K562 (cell line): Measurements from ENCODE around the gene STARD13. TPM values are rescaled to one million over a fixed set of nuclear protein-coding genes. Genes with fewer than 3 reads are reported as not detected.

Experiments
- ATAC-seq: fragments of 200-7000 bp; cut with Tn5 transposase; 3 replicates; pipeline ENCODE4 v1.9.1; 2020; ENCODE audit warnings: moderate library complexity
- BruUV-seq: library from RNA; stranded (reverse); fragments of 400-500 nt; replicated peaks from 2 replicates; lab custom pipeline; 2021; lab: Mats Ljungman, UMichigan
- CTCF ChIA-PET: fragments of 300-600 bp; formaldehyde crosslinking; extraction: SDS; loops from one replicate; lab custom pipeline; 2021; ENCODE audit warnings: low intra/inter-chr PET ratio; lab: Yijun Ruan, JAX
- POLR2A ChIA-PET: fragments of 300-600, 350-650 bp; sonication (Branson Sonifier 250); formaldehyde crosslinking; extraction: SDS; loops from one replicate; lab custom pipeline; 2021; ENCODE audit warnings: antibody characterized with exemption, inconsistent platforms; lab: Yijun Ruan, JAX
- DNase-seq, 4 experiments: peaks; one replicate each; pipeline versions ENCODE4 v3.0.0 to v3.0.0-alpha.2; 2011 to 2018; ENCODE audit warnings: low spot score in 3 of 4, mixed read lengths in 3 of 4; ENCODE audit errors: extremely low read depth in 1 of 4
- FAIRE-seq: peaks from 2 replicates; lab custom pipeline; 2011; peaks lifted over from hg19 to GRCh38; lab: Jason Lieb, UNC
- H2AFZ ChIP-seq: 2 replicates; pipeline ENCODE4 v1.6.0; 2011; ENCODE audit warnings: low read depth, low read length, control low read depth, inconsistent platforms
- H3K27ac ChIP-seq: fragments of 200-600 bp; 3 replicates; pipeline ENCODE4 v1.8.0; 2011; ENCODE audit warnings: low read depth, mild to moderate bottlenecking, control low read depth, inconsistent platforms, low read length, moderate library complexity, mixed read lengths; ENCODE audit errors: extremely low read depth
- H3K27me3 ChIP-seq, 2 experiments: fragments of 300-600 bp in 1 of 2; 2 replicates in 1 of 2; 3 replicates in 1 of 2; pipeline versions ENCODE4 v1.6.0 to v1.8.0; 2011; ENCODE audit warnings: inconsistent platforms in 2 of 2, low read length in 2 of 2, mild to moderate bottlenecking in 1 of 2, mixed read lengths in 1 of 2, moderate library complexity in 1 of 2; ENCODE audit not compliant: control insufficient read depth in 2 of 2, insufficient read depth in 2 of 2
- H3K36me3 ChIP-seq: fragments of 300-600 bp; 3 replicates; pipeline ENCODE4 v1.8.0; 2011; ENCODE audit warnings: mild to moderate bottlenecking, low read length, inconsistent platforms; ENCODE audit not compliant: control insufficient read depth, insufficient read depth
- H3K4me1 ChIP-seq, 2 experiments: fragments of 200-600 bp in 1 of 2; replicated peaks in 1 of 2; 2 replicates in 1 of 2; 3 replicates in 1 of 2; pipeline versions ENCODE4 v1.5.1 to v1.8.0; 2011; ENCODE audit warnings: inconsistent platforms in 2 of 2, low read length in 2 of 2, mild to moderate bottlenecking in 1 of 2, mixed read lengths in 1 of 2, moderate library complexity in 1 of 2; ENCODE audit not compliant: control insufficient read depth in 2 of 2, insufficient read depth in 2 of 2
- H3K4me2 ChIP-seq: 2 replicates; pipeline ENCODE4 v1.6.1; 2011; ENCODE audit warnings: low read length, control low read depth, inconsistent platforms, mixed read lengths; ENCODE audit not compliant: insufficient read depth
- H3K4me3 ChIP-seq: fragments of 200-600 bp; sonication (generic), shearing (Covaris generic); 2 replicates; pipeline ENCODE4 v1.5.1; 2016; ENCODE audit warnings: control low read depth, inconsistent platforms
- H3K79me2 ChIP-seq: fragments of 200-600 bp; 3 replicates; pipeline ENCODE4 v1.8.0; 2011; ENCODE audit warnings: low read length, inconsistent platforms; ENCODE audit not compliant: control insufficient read depth, insufficient read depth
- H3K9ac ChIP-seq, 2 experiments: 2 replicates each; pipeline versions ENCODE4 v1.6.0 to v1.6.1; 2011; ENCODE audit warnings: low read depth in 2 of 2, low read length in 2 of 2, control low read depth in 1 of 2, inconsistent platforms in 1 of 2, mild to moderate bottlenecking in 1 of 2, mixed read lengths in 1 of 2; ENCODE audit not compliant: insufficient read depth in 1 of 2
- H3K9me1 ChIP-seq: one replicate; pipeline ENCODE4 v1.6.0; 2011; ENCODE audit warnings: inconsistent platforms, mild to moderate bottlenecking, low read length, moderate library complexity; ENCODE audit not compliant: control insufficient read depth, insufficient read depth
- H3K9me3 ChIP-seq: replicated peaks from 2 replicates; pipeline ENCODE4 v1.5.1; 2011; ENCODE audit warnings: low read depth, low read length, inconsistent platforms; ENCODE audit not compliant: control insufficient read depth, insufficient read depth
- H4K20me1 ChIP-seq: replicated peaks from 2 replicates; pipeline ENCODE4 v1.6.1; 2011; ENCODE audit warnings: low read length, inconsistent platforms, mixed read lengths; ENCODE audit not compliant: control insufficient read depth, insufficient read depth
- CBFA2T3 ChIP-seq: fragments of 450-650 bp; IDR thresholded peaks from 2 replicates; pipeline ENCODE4 v1.6.1; 2017
- CREBBP ChIP-seq: IDR thresholded peaks from one replicate; pipeline ENCODE4 v1.6.1; 2012; ENCODE audit warnings: low read depth, mild to moderate bottlenecking, control low read depth, inconsistent platforms, low read length
- GMEB1 ChIP-seq: fragments of 250-450 bp; sonication (Bioruptor Pico); IDR thresholded peaks from 2 replicates; pipeline ENCODE4 v1.4.0; 2020; ENCODE audit warnings: mild to moderate bottlenecking
- JUND ChIP-seq, 2 experiments: IDR thresholded peaks; 2 replicates in 1 of 2; 3 replicates in 1 of 2; pipeline ENCODE4 v1.6.1; 2011; ENCODE audit warnings: borderline replicate concordance in 2 of 2, low read depth in 2 of 2, low read length in 2 of 2, improper control_type of control experiment in 1 of 2, missing biosample characterization in 1 of 2, missing genetic modification characterization in 1 of 2, missing genetic modification reagents in 1 of 2
- LCOR ChIP-seq: sonication (generic); formaldehyde crosslinking; IDR thresholded peaks from 2 replicates; pipeline ENCODE4 v1.8.0; 2022; ENCODE audit warnings: mild to moderate bottlenecking, missing genetic modification reagents
- MCM5 ChIP-seq: fragments of 450-650 bp; IDR thresholded peaks from 2 replicates; pipeline ENCODE4 v1.6.1; 2016; ENCODE audit warnings: low read depth
- PHB ChIP-seq: fragments of 250-450 bp; sonication (Bioruptor Pico); IDR thresholded peaks from 2 replicates; pipeline ENCODE4 v1.5.0; 2021
- USF2 ChIP-seq: sonication (generic); formaldehyde crosslinking; IDR thresholded peaks from 2 replicates; pipeline ENCODE4 v1.5.0; 2020; ENCODE audit warnings: missing genetic modification reagents
- ZNF24 ChIP-seq: fragments of 450-650 bp; IDR thresholded peaks from 2 replicates; pipeline ENCODE4 v1.6.1; 2016
- ZNF655 ChIP-seq: fragments of 250-450 bp; sonication (Bioruptor Pico); IDR thresholded peaks from 2 replicates; pipeline ENCODE4 v1.5.0; 2021
- WGBS: fragments of 100-300 bp; shearing (Covaris generic); methylation state at CpG from one replicate; pipeline ENCODE4 v1.1.6; 2016; ENCODE audit warnings: low coverage, mixed read lengths; ENCODE audit not compliant: insufficient coverage; ENCODE audit errors: missing lambda C conversion rate; 5-methylcytosine and 5-hydroxymethylcytosine counted together
- in situ Hi-C: fragments of 300-500 bp; cut with MboI; formaldehyde crosslinking; loops from 4 replicates; pipeline ENCODE4 v1.15.0; 2018; ENCODE audit warnings: inconsistent platforms, mixed read lengths
- intact Hi-C: fragments of 100-400 bp; cut with micrococcal nuclease; formaldehyde crosslinking; loops from 2 replicates; pipeline ENCODE4 v1.14.2; 2022
- polyA plus RNA-seq, 8 experiments: library from polyadenylated mRNA; depleted of rRNA in 4 of 8; stranded (reverse) in 5 of 8; unstranded in 3 of 8; fragments of >200 nt; fragmentation: Nextera tagmentation in 2 of 8; fragmentation: Illumina TruSeq in 1 of 8; extraction: Ambion mirVana in 2 of 8; extraction: Trizol in 1 of 8; gene quantifications; 2 replicates each; pipeline versions ENCODE4 v1.2.1 to v1.2.3, GENCODE V29; 2011 to 2014; ENCODE audit warnings: inconsistent platforms in 1 of 8, missing spikeins in 1 of 8
- total RNA-seq, 7 experiments: library from RNA; depleted of rRNA in 6 of 7; stranded (reverse); fragments of >200 nt in 6 of 7; fragmentation: Illumina TruSeq in 2 of 7; extraction: Trizol in 2 of 7; gene quantifications; 2 replicates each; pipeline versions ENCODE4 v1.2.1 to v1.2.3, GENCODE V29; 2011 to 2021; ENCODE audit warnings: low replicate concordance in 1 of 7

STARD13 gene
- total and polyA plus RNA-seq, 9 of the 15 experiments (the other 6 are each of a cell fraction or from before 2014, with no cell fraction given): 0.11 TPM; not detected in 8

- CTCF ChIA-PET: no interaction called here
- BruUV-seq: no TSS peak
- TF ChIP-seq JUND (IDR thresholded peaks at IDR 0.05; ENCODE audit: borderline replicate concordance, low read depth, low read length) (no peak), JUND (tag; IDR thresholded peaks at IDR 0.05; ENCODE audit: borderline replicate concordance, low read depth, low read length) (no peak), ZNF655 (CRISPR knock-in tag) (no peak)
- Histone ChIP-seq H3K4me3 (no peak overlapping the region), H3K27ac (no peak overlapping the region), H3K36me3 (no peaks in the 10 kb centered on the region), H4K20me1 (no peaks in the 10 kb centered on the region), H3K9ac (no peak overlapping the region), H3K9me1 (no peaks in the 10 kb centered on the region), H2AFZ (no peak overlapping the region), H3K4me2 (no peak overlapping the region), H3K4me1 (no peaks in the 10 kb centered on the region), H3K27me3 (no peaks in the 10 kb centered on the region), H3K9me3 (no peaks in the 10 kb centered on the region), H3K79me2 (no peaks in the 10 kb centered on the region)
- POLR2A ChIA-PET: no interaction called here
- in situ Hi-C loops (no loop called here), intact Hi-C loops (no loop called here)
- no peak for ATAC-seq
- DNase-seq: no peak
- 0% methylated on average over 1 of the region's 1 CpG for WGBS
- FAIRE-seq: no peak
These were observed 65.6 kb downstream of the STARD13 start for GRCh38 chr13:33219926-33220325.

DNA sequence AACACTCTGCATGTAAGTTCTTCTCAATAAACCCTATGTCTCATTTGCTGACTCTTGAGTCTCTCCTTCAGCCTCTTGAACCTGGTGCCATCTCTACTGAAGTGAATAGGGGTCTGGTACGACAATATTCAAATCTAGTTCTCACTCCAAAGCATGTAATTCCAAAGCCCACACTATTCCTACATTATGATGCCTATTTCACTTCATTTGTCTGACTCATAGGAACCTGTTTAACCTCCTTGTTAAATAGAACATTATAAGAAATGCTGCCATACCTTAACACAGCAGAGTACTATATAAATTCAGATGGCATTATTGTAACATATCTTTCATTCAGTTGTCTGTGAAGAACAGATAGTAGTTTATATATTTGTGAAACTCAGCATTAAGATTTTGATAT lies 67.1 kb downstream of the STARD13 start:
- Histone ChIP-seq H2AFZ (no peak overlapping the region), H3K4me1 (peaks cover 0 to 4% of the 10 kb centered on the region in 2 experiments; a peak in 1 of 5 replicates)
- no TSS peak for BruUV-seq
- no peak for TF ChIP-seq MCM5
- TF ChIP-seq USF2 (CRISPR knock-in tag): no peak
- TF ChIP-seq CBFA2T3: no peak
- TF ChIP-seq LCOR (CRISPR knock-in tag): no peak
- no peak for TF ChIP-seq GMEB1 (CRISPR knock-in tag)
- TF ChIP-seq ZNF24: no peak
- TF ChIP-seq PHB (CRISPR knock-in tag): no peak
- TF ChIP-seq CREBBP: no peak

More for the DNA sequence above, 67.1 kb downstream of the STARD13 start:
- ATAC-seq: no peak
- in situ Hi-C loops (no loop called here), intact Hi-C loops (no loop called here)
- 0% methylated on average over 1 of the region's 1 CpG for WGBS
- CTCF ChIA-PET: no interaction called here
- Histone ChIP-seq H3K36me3 (no peaks in the 10 kb centered on the region), H3K27ac (no peak overlapping the region), H3K4me3 (no peak overlapping the region), H3K4me2 (no peak overlapping the region), H3K9me3 (no peaks in the 10 kb centered on the region), H3K27me3 (no peaks in the 10 kb centered on the region), H3K79me2 (no peaks in the 10 kb centered on the region), H4K20me1 (no peaks in the 10 kb centered on the region), H3K9me1 (no peaks in the 10 kb centered on the region), H3K9ac (no peak overlapping the region)
- FAIRE-seq: no peak
- POLR2A ChIA-PET: no interaction called here
- DNase-seq: no peak
